ENCODE results near the gene CDC20. TPM values are rescaled to one million over a fixed set of nuclear protein-coding genes. Genes with fewer than 3 reads are reported as not detected.

Gene CDC20
- total and polyA plus RNA-seq, 10 of the 15 experiments (the other 5 are each of a cell fraction or from before 2014, with no cell fraction given): 36.3 to 347 (median 150) TPM

DNA sequence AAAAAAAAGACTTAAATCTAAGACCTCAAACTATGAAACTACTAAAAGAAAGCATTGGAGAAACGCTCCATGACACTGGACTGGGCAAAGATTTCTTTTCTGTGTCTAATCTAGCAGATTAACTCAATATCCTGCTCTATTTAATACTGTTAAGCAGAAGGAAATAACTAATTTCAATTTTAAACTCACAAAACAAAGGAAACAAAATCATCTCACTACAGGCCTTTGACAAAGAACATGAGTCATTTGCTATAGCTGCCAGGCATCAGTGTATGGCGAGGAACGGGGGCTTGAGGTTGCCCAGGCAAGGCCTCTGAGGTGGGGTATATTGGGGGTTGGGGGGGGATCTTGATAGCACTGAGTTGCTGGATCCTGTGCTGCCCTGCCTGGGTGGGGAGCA lies 51.8 kb downstream of the CDC20 start:
- ATAC-seq: no peak
- no peak overlapping the region for H2AFZ ChIP-seq (ENCODE audit: control insufficient read depth, low read depth, low read length)
- no peak for FAIRE-seq
- ChIA-PET CTCF (interaction anchor here (5.3 kb wide), 1 partner anchor 184 kb away, joined by 61 read pairs; no protein-coding TSS in a partner anchor), POLR2A (no interaction called here), RAD21 (ENCODE audit: unreplicated experiment) (no interaction called here), SMC1A (ENCODE audit: uncharacterized antibody, unreplicated experiment) (interaction anchor here (5.4 kb wide), 1 partner anchor 172 kb away, joined by 70 read pairs; no protein-coding TSS in a partner anchor)
- TF ChIP-seq FOXM1 (IDR thresholded peaks at IDR 0.05; ENCODE audit: low read depth, low read length) (no peak), TBL1XR1 (IDR thresholded peaks at IDR 0.05; ENCODE audit: low read depth, low read length) (no peak), CHD4 (IDR thresholded peaks at IDR 0.05) (no peak), FOS (IDR thresholded peaks at IDR 0.05; ENCODE audit: borderline replicate concordance, extremely low read depth, insufficient read length) (no peak), ETV6 (conservative IDR thresholded peaks at IDR 0.05 in 1 of 2, IDR thresholded peaks at IDR 0.05 in 1 of 2; ENCODE audit: borderline replicate concordance in 1 of 2, low read depth in 1 of 2) (no peak), ATF7 (IDR thresholded peaks at IDR 0.05; ENCODE audit: low read depth) (no peak), SMARCA5 (IDR thresholded peaks at IDR 0.05) (no peak)
- TF ChIP-seq, protein P1, sequence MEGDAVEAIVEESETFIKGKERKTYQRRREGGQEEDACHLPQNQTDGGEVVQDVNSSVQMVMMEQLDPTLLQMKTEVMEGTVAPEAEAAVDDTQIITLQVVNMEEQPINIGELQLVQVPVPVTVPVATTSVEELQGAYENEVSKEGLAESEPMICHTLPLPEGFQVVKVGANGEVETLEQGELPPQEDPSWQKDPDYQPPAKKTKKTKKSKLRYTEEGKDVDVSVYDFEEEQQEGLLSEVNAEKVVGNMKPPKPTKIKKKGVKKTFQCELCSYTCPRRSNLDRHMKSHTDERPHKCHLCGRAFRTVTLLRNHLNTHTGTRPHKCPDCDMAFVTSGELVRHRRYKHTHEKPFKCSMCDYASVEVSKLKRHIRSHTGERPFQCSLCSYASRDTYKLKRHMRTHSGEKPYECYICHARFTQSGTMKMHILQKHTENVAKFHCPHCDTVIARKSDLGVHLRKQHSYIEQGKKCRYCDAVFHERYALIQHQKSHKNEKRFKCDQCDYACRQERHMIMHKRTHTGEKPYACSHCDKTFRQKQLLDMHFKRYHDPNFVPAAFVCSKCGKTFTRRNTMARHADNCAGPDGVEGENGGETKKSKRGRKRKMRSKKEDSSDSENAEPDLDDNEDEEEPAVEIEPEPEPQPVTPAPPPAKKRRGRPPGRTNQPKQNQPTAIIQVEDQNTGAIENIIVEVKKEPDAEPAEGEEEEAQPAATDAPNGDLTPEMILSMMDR (IDR thresholded peaks at IDR 0.05 in 2 of 3, conservative IDR thresholded peaks at IDR 0.05 in 1 of 3; ENCODE audit: control insufficient read depth in 2 of 3, extremely low read depth in 1 of 3, insufficient read depth in 1 of 3, low read depth in 3 of 3, low read length in 3 of 3): no peak
- TF ChIP-seq, protein P2, sequence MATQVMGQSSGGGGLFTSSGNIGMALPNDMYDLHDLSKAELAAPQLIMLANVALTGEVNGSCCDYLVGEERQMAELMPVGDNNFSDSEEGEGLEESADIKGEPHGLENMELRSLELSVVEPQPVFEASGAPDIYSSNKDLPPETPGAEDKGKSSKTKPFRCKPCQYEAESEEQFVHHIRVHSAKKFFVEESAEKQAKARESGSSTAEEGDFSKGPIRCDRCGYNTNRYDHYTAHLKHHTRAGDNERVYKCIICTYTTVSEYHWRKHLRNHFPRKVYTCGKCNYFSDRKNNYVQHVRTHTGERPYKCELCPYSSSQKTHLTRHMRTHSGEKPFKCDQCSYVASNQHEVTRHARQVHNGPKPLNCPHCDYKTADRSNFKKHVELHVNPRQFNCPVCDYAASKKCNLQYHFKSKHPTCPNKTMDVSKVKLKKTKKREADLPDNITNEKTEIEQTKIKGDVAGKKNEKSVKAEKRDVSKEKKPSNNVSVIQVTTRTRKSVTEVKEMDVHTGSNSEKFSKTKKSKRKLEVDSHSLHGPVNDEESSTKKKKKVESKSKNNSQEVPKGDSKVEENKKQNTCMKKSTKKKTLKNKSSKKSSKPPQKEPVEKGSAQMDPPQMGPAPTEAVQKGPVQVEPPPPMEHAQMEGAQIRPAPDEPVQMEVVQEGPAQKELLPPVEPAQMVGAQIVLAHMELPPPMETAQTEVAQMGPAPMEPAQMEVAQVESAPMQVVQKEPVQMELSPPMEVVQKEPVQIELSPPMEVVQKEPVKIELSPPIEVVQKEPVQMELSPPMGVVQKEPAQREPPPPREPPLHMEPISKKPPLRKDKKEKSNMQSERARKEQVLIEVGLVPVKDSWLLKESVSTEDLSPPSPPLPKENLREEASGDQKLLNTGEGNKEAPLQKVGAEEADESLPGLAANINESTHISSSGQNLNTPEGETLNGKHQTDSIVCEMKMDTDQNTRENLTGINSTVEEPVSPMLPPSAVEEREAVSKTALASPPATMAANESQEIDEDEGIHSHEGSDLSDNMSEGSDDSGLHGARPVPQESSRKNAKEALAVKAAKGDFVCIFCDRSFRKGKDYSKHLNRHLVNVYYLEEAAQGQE (IDR thresholded peaks at IDR 0.05; ENCODE audit: low read depth, low read length): no peak
- H4K20me1 ChIP-seq (ENCODE audit: control insufficient read depth, insufficient read depth): no peaks in the 10 kb centered on the region
- intact Hi-C loops (cut with micrococcal nuclease; ENCODE audit: unreplicated experiment): loop anchor here (5.0 kb wide), 1 partner anchor 338 kb away; no protein-coding TSS in a partner anchor
- in situ Hi-C loops (cut with MboI): loop anchor here (5.0 kb wide), 1 partner anchor 183 kb away; no protein-coding TSS in a partner anchor
- no peak overlapping the region for H3K4me3 ChIP-seq
- peaks cover 1 to 14% of the 10 kb centered on the region in 2 experiments for H3K36me3 ChIP-seq (ENCODE audit: control insufficient read depth in 2 of 2, insufficient read depth in 2 of 2, low read length in 1 of 2)
- H3K9ac ChIP-seq (ENCODE audit: control insufficient read depth, insufficient read depth, low read length): no peak overlapping the region
- no peak overlapping the region for H3K27ac ChIP-seq (ENCODE audit: control insufficient read depth, insufficient read depth)
- no peaks in the 10 kb centered on the region for H3K9me3 ChIP-seq (replicated peaks; ENCODE audit: control insufficient read depth, insufficient read depth, low read length)
- 100% methylated on average over 3 of the region's 3 CpGs for WGBS (ENCODE audit: insufficient coverage, insufficient replicate concordance, low lambda C conversion rate, missing lambda C conversion rate)
- no peaks in the 10 kb centered on the region for H3K79me2 ChIP-seq (ENCODE audit: control insufficient read depth, insufficient read depth, low read length)
- no peak overlapping the region for H3K4me2 ChIP-seq (ENCODE audit: control insufficient read depth, insufficient read depth)
- no peaks in the 10 kb centered on the region for H3K4me1 ChIP-seq (ENCODE audit: control insufficient read depth, insufficient read depth, low read length)
- no peak for DNase-seq (ENCODE audit: low read depth, low spot score)
- H3K27me3 ChIP-seq (replicated peaks in 1 of 2; ENCODE audit: control insufficient read depth in 2 of 2, insufficient read depth in 2 of 2, low read length in 1 of 2): no peaks in the 10 kb centered on the region
- no TSS peak for BruUV-seq (replicated peaks)

Small RNAs within 50 kb of the gene (microRNA-seq; reads per million reads assigned to microRNA genes)
- not detected for gene MIR6734

Other genes starting within 250 kb of the CDC20 start
Only the 7 nearest of the 11 such genes appear.
- gene TMEM125, start 89.0 kb upstream of the CDC20 start, total RNA-seq (2014; rRNA removed): not detected in 2 replicates
- gene TMEM125, start 89.0 kb upstream of the CDC20 start, total RNA-seq (2014; rRNA removed; fragmentation: Illumina TruSeq; extraction: Trizol): not detected in 2 replicates
- gene TMEM125, start 89.0 kb upstream of the CDC20 start, total RNA-seq (2021): 0.28 and 1.1 TPM in 2 replicates
- gene TMEM125, start 89.0 kb upstream of the CDC20 start, polyA plus RNA-seq (2011; rRNA removed): not detected in 2 replicates
- gene TMEM125, start 89.0 kb upstream of the CDC20 start, polyA plus RNA-seq (2014; fragmentation: Illumina TruSeq; extraction: Trizol): not detected in 2 replicates
- gene TMEM125, start 89.0 kb upstream of the CDC20 start, polyA plus RNA-seq (2014; fragmentation: Nextera tagmentation; extraction: Ambion mirVana): not detected
- not detected in 2 replicates for gene TMEM125, start 89.0 kb upstream of the CDC20 start, polyA plus RNA-seq (2014; rRNA removed)
- not detected for gene TMEM125, start 89.0 kb upstream of the CDC20 start, polyA plus RNA-seq (2016; fragmentation: Nextera tagmentation; extraction: Ambion mirVana)
- gene C1orf210, start 73.4 kb upstream of the CDC20 start, total RNA-seq (2014; rRNA removed): not detected in 2 replicates
- not detected in 2 replicates for gene C1orf210, start 73.4 kb upstream of the CDC20 start, total RNA-seq (2014; rRNA removed; fragmentation: Illumina TruSeq; extraction: Trizol)
- gene C1orf210, start 73.4 kb upstream of the CDC20 start, total RNA-seq (2021): not detected in 2 replicates
- gene C1orf210, start 73.4 kb upstream of the CDC20 start, polyA plus RNA-seq (2011; rRNA removed): 0.07 TPM in 1 of 2 replicates, not detected in the other
- gene C1orf210, start 73.4 kb upstream of the CDC20 start, polyA plus RNA-seq (2014; fragmentation: Illumina TruSeq; extraction: Trizol): not detected in 2 replicates
- not detected for gene C1orf210, start 73.4 kb upstream of the CDC20 start, polyA plus RNA-seq (2014; fragmentation: Nextera tagmentation; extraction: Ambion mirVana)
- not detected in 2 replicates for gene C1orf210, start 73.4 kb upstream of the CDC20 start, polyA plus RNA-seq (2014; rRNA removed)
- not detected for gene C1orf210, start 73.4 kb upstream of the CDC20 start, polyA plus RNA-seq (2016; fragmentation: Nextera tagmentation; extraction: Ambion mirVana)
- 1.7 and 2.0 TPM in 2 replicates for gene TIE1, start 58.0 kb upstream of the CDC20 start, total RNA-seq (2014; rRNA removed)
- gene TIE1, start 58.0 kb upstream of the CDC20 start, total RNA-seq (2014; rRNA removed; fragmentation: Illumina TruSeq; extraction: Trizol): 0.58 and 0.64 TPM in 2 replicates
- 3.3 and 3.9 TPM in 2 replicates for gene TIE1, start 58.0 kb upstream of the CDC20 start, total RNA-seq (2021)
- gene TIE1, start 58.0 kb upstream of the CDC20 start, polyA plus RNA-seq (2011; rRNA removed): 1.7 and 3.4 TPM in 2 replicates
- 0.43 and 0.62 TPM in 2 replicates for gene TIE1, start 58.0 kb upstream of the CDC20 start, polyA plus RNA-seq (2014; fragmentation: Illumina TruSeq; extraction: Trizol)
- gene TIE1, start 58.0 kb upstream of the CDC20 start, polyA plus RNA-seq (2014; fragmentation: Nextera tagmentation; extraction: Ambion mirVana): under 1 TPM; 0.26 to 0.40 TPM
- gene TIE1, start 58.0 kb upstream of the CDC20 start, polyA plus RNA-seq (2014; rRNA removed): 2.5 TPM in 2 replicates
- gene TIE1, start 58.0 kb upstream of the CDC20 start, polyA plus RNA-seq (2016; fragmentation: Nextera tagmentation; extraction: Ambion mirVana): 1 to 10 TPM; 1.2 to 1.5 TPM
- gene MPL, start 21.2 kb upstream of the CDC20 start, total RNA-seq (2014; rRNA removed): not detected in 2 replicates
- gene MPL, start 21.2 kb upstream of the CDC20 start, total RNA-seq (2014; rRNA removed; fragmentation: Illumina TruSeq; extraction: Trizol): not detected in 2 replicates
- not detected in 2 replicates for gene MPL, start 21.2 kb upstream of the CDC20 start, total RNA-seq (2021)
- not detected in 2 replicates for gene MPL, start 21.2 kb upstream of the CDC20 start, polyA plus RNA-seq (2011; rRNA removed)
- not detected in 2 replicates for gene MPL, start 21.2 kb upstream of the CDC20 start, polyA plus RNA-seq (2014; fragmentation: Illumina TruSeq; extraction: Trizol)
- gene MPL, start 21.2 kb upstream of the CDC20 start, polyA plus RNA-seq (2014; fragmentation: Nextera tagmentation; extraction: Ambion mirVana): not detected
- gene MPL, start 21.2 kb upstream of the CDC20 start, polyA plus RNA-seq (2014; rRNA removed): not detected in 2 replicates
- not detected for gene MPL, start 21.2 kb upstream of the CDC20 start, polyA plus RNA-seq (2016; fragmentation: Nextera tagmentation; extraction: Ambion mirVana)
- 77.4 and 88.2 TPM in 2 replicates for gene ELOVL1, start 9.0 kb downstream of the CDC20 start, total RNA-seq (2014; rRNA removed)
- gene ELOVL1, start 9.0 kb downstream of the CDC20 start, total RNA-seq (2014; rRNA removed; fragmentation: Illumina TruSeq; extraction: Trizol): 55.4 and 58.5 TPM in 2 replicates
- gene ELOVL1, start 9.0 kb downstream of the CDC20 start, total RNA-seq (2021): 66.8 and 68.0 TPM in 2 replicates
- gene ELOVL1, start 9.0 kb downstream of the CDC20 start, polyA plus RNA-seq (2011; rRNA removed): 88.7 and 139 TPM in 2 replicates
- 102 and 126 TPM in 2 replicates for gene ELOVL1, start 9.0 kb downstream of the CDC20 start, polyA plus RNA-seq (2014; fragmentation: Illumina TruSeq; extraction: Trizol)
- 10 to 100 TPM; 62.7 to 68.4 TPM for gene ELOVL1, start 9.0 kb downstream of the CDC20 start, polyA plus RNA-seq (2014; fragmentation: Nextera tagmentation; extraction: Ambion mirVana)
- gene ELOVL1, start 9.0 kb downstream of the CDC20 start, polyA plus RNA-seq (2014; rRNA removed): 91.3 and 97.8 TPM in 2 replicates
- 100 to 1,000 TPM in 1 of 2 experiments, 10 to 100 TPM in 1; 92.6 to 111 TPM for gene ELOVL1, start 9.0 kb downstream of the CDC20 start, polyA plus RNA-seq (2016; fragmentation: Nextera tagmentation; extraction: Ambion mirVana)
- gene MED8, start 30.8 kb downstream of the CDC20 start, total RNA-seq (2014; rRNA removed): 39.7 and 42.6 TPM in 2 replicates
- 32.6 and 33.3 TPM in 2 replicates for gene MED8, start 30.8 kb downstream of the CDC20 start, total RNA-seq (2014; rRNA removed; fragmentation: Illumina TruSeq; extraction: Trizol)
- 37.4 and 39.4 TPM in 2 replicates for gene MED8, start 30.8 kb downstream of the CDC20 start, total RNA-seq (2021)
- gene MED8, start 30.8 kb downstream of the CDC20 start, polyA plus RNA-seq (2011; rRNA removed): 16.5 and 20.2 TPM in 2 replicates
- 37.6 and 39.2 TPM in 2 replicates for gene MED8, start 30.8 kb downstream of the CDC20 start, polyA plus RNA-seq (2014; fragmentation: Illumina TruSeq; extraction: Trizol)
- 10 to 100 TPM; 59.8 to 61.7 TPM for gene MED8, start 30.8 kb downstream of the CDC20 start, polyA plus RNA-seq (2014; fragmentation: Nextera tagmentation; extraction: Ambion mirVana)
- 21.9 and 25.4 TPM in 2 replicates for gene MED8, start 30.8 kb downstream of the CDC20 start, polyA plus RNA-seq (2014; rRNA removed)
- 10 to 100 TPM; 57.3 to 58.7 TPM for gene MED8, start 30.8 kb downstream of the CDC20 start, polyA plus RNA-seq (2016; fragmentation: Nextera tagmentation; extraction: Ambion mirVana)
- 16.5 and 18.0 TPM in 2 replicates for gene SZT2, start 30.9 kb downstream of the CDC20 start, total RNA-seq (2014; rRNA removed)
- gene SZT2, start 30.9 kb downstream of the CDC20 start, total RNA-seq (2014; rRNA removed; fragmentation: Illumina TruSeq; extraction: Trizol): 12.5 and 12.7 TPM in 2 replicates
- 33.8 and 38.3 TPM in 2 replicates for gene SZT2, start 30.9 kb downstream of the CDC20 start, total RNA-seq (2021)
- 6.0 and 10.7 TPM in 2 replicates for gene SZT2, start 30.9 kb downstream of the CDC20 start, polyA plus RNA-seq (2011; rRNA removed)
- 11.1 and 16.5 TPM in 2 replicates for gene SZT2, start 30.9 kb downstream of the CDC20 start, polyA plus RNA-seq (2014; fragmentation: Illumina TruSeq; extraction: Trizol)
- 1 to 10 TPM; 1.4 to 1.9 TPM for gene SZT2, start 30.9 kb downstream of the CDC20 start, polyA plus RNA-seq (2014; fragmentation: Nextera tagmentation; extraction: Ambion mirVana)
- gene SZT2, start 30.9 kb downstream of the CDC20 start, polyA plus RNA-seq (2014; rRNA removed): 23.8 and 27.3 TPM in 2 replicates
- 10 to 100 TPM in 1 of 2 experiments, 1 to 10 TPM in 1; 10.0 to 12.6 TPM for gene SZT2, start 30.9 kb downstream of the CDC20 start, polyA plus RNA-seq (2016; fragmentation: Nextera tagmentation; extraction: Ambion mirVana)

Data from GM12878 (cell line).